ENCODE measurements around the gene B4GALT7. TPM values are rescaled to one million over a fixed set of nuclear protein-coding genes. Genes with fewer than 3 reads are reported as not detected.
A peak's percentile ranks its signal among the peaks of the same experiment; 100 is the strongest.

Gene B4GALT7, protein sequence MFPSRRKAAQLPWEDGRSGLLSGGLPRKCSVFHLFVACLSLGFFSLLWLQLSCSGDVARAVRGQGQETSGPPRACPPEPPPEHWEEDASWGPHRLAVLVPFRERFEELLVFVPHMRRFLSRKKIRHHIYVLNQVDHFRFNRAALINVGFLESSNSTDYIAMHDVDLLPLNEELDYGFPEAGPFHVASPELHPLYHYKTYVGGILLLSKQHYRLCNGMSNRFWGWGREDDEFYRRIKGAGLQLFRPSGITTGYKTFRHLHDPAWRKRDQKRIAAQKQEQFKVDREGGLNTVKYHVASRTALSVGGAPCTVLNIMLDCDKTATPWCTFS
- total RNA-seq: 12.0 TPM

DNA sequence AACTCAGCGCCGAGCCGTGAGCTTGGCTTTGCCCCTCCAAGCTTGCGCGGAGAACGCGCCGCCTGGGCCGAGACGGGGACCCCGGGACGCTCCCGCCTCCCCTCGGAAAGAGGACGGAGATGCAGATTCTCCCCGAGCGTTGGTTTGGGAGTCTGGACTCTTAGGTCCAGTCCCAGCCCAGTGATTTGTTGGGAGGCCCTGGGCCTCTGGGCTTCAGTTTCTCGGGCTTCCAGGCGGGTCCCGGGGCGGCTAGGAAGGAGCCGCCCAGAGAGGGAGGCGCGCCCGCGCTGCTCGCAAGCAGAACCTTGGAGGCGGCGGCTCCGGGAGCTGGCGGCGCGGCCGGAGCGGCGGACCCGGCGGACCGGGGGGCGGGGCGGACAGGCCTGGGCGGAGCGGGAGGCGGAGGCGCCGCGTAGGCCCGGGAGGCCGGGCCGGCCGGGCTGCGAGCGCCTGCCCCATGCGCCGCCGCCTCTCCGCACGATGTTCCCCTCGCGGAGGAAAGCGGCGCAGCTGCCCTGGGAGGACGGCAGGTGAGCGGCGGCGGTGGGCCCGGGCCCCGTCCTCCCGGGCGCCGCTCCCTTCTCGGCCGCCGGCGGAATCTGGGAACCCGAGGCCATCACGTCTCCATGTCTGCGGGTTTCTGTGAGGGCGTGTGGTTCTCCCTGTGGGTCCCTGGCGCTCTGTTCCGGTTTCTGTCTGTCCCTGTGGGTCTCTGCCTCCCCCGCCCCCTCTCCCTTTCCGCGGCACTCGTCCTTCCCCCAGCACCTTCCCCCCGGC lies at the start of gene B4GALT7:
Gene B4GALT7, plus strand, starts transcription at position 402 of the 777 bp plus-strand sequence. Its CDS starts 79 bp downstream, at position 481.
- peaks cover 19% of the 10 kb centered on the region in 3 donors for H3K36me3 ChIP-seq (ENCODE audit: control insufficient read depth in 3 of 3, insufficient read depth in 3 of 3, low read length in 3 of 3)
- no peaks in the 10 kb centered on the region for H3K9me3 ChIP-seq (ENCODE audit: control insufficient read depth in 3 of 3, low read length in 3 of 3)
- peak within 1 kb of the TSS; percentile 79 for H3K27ac ChIP-seq (ENCODE audit: low read depth, low read length)
- peaks cover 10 to 22% (median 20%) of the 10 kb centered on the region in 3 donors for H3K4me1 ChIP-seq (ENCODE audit: control insufficient read depth in 3 of 3, insufficient read depth in 3 of 3, low read length in 3 of 3)
- peak within 1 kb of the TSS; percentile 74 to 95 (median 93) for H3K4me3 ChIP-seq (ENCODE audit: low read length in 3 of 3)
- peak within 1 kb of the TSS; percentile 77 to 97 (median 93) for H3K9ac ChIP-seq (ENCODE audit: low read depth in 1 of 3, low read length in 3 of 3)
- no peaks in the 10 kb centered on the region for H3K27me3 ChIP-seq (ENCODE audit: control insufficient read depth in 3 of 3, insufficient read depth in 3 of 3, low read length in 3 of 3)

DNA sequence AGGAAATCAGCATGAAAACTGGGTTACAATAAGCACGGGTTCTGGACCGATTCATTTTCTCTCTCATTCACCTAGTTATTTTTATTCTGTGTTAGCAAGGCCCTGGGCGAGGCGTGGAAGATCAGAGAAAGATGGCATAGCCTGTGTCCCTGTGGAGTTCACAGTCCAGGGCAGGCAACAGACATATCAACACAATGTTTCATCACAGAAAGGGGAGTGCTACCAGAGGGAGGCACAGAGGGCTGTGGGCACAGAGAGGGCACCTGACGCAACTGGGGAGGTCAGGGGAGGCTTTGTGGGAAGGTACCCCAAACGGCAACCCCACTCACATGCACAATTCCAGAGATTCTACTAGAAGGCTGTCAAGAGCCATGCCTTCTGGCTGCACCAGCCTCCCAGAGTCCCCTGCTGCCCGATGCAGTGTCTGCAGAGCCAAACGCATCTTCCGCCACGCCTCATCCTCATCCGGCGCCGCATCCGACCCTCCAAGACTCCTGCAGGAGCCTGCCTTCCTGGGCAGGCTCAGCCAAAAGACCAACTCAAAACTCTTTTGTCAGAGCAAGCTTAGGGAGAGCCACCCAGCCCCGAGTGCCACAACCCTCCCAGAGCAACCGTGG lies 47.0 kb upstream of the B4GALT7 start:
- H3K9me3 ChIP-seq (ENCODE audit: control insufficient read depth in 3 of 3, low read length in 3 of 3): no peaks in the 10 kb centered on the region
- peaks cover 5 to 10% (median 9%) of the 10 kb centered on the region in 3 donors for H3K36me3 ChIP-seq (ENCODE audit: control insufficient read depth in 3 of 3, insufficient read depth in 3 of 3, low read length in 3 of 3)
- H3K27ac ChIP-seq (ENCODE audit: low read depth, low read length): peak overlapping the region; percentile 65
- peak overlapping the region; percentile 79 to 87 (median 82) for H3K9ac ChIP-seq (ENCODE audit: low read depth in 1 of 3, low read length in 3 of 3)
- H3K4me3 ChIP-seq (ENCODE audit: low read length in 3 of 3): peak overlapping the region; percentile 79 to 86 (median 80)
- no peaks in the 10 kb centered on the region for H3K27me3 ChIP-seq (ENCODE audit: control insufficient read depth in 3 of 3, insufficient read depth in 3 of 3, low read length in 3 of 3)
- peaks cover 52 to 70% (median 61%) of the 10 kb centered on the region in 3 donors for H3K4me1 ChIP-seq (ENCODE audit: control insufficient read depth in 3 of 3, insufficient read depth in 3 of 3, low read length in 3 of 3)

DNA sequence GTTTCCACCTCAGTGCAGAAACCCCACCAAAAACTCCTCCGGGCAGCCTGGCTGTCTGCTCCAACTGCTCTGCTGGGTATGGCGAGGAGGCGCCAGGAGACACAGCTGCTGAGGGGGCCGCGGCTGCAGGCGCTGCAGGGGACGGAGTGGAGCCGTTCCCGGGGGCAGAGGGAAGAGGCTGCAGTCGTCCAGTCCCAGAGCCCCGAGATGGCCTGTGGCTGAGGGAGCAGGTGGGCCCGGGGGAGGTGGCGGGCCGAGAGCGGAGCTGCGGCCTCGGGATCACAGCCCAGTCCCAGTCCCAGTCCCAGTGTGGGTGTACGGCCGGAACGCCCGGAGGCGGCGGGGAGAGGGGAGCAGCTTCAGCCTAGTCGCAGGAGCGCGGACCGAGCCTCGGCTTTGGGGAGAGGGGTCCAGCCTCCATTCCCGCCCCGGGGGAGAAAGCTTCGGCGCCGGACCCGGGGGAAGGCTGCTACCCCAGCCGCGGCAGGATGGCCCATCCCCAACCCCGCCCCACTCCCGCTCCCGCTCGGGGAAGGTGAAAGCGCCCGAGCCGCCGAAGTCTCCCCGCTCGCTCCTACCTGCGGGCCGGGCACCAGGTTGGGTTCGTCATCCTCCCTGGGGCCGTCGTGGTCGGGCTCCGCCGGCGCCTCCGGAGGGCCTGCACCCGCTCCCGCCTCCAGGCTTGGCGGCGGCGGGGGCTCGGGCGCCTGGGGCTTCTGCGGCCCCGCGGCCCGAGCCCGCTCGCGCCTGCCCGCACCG lies 46.1 kb upstream of the B4GALT7 start:
- H3K36me3 ChIP-seq (ENCODE audit: control insufficient read depth in 3 of 3, insufficient read depth in 3 of 3, low read length in 3 of 3): peaks cover 5 to 10% (median 9%) of the 10 kb centered on the region in 3 donors
- H3K27me3 ChIP-seq (ENCODE audit: control insufficient read depth in 3 of 3, insufficient read depth in 3 of 3, low read length in 3 of 3): no peaks in the 10 kb centered on the region
- peaks cover 43 to 64% (median 52%) of the 10 kb centered on the region in 3 donors for H3K4me1 ChIP-seq (ENCODE audit: control insufficient read depth in 3 of 3, insufficient read depth in 3 of 3, low read length in 3 of 3)
- peak overlapping the region; percentile 79 to 86 (median 80) for H3K4me3 ChIP-seq (ENCODE audit: low read length in 3 of 3)
- H3K9me3 ChIP-seq (ENCODE audit: control insufficient read depth in 3 of 3, low read length in 3 of 3): no peaks in the 10 kb centered on the region
- peak overlapping the region; percentile 79 to 87 (median 82) for H3K9ac ChIP-seq (ENCODE audit: low read depth in 1 of 3, low read length in 3 of 3)
- peak overlapping the region; percentile 65 for H3K27ac ChIP-seq (ENCODE audit: low read depth, low read length)

DNA sequence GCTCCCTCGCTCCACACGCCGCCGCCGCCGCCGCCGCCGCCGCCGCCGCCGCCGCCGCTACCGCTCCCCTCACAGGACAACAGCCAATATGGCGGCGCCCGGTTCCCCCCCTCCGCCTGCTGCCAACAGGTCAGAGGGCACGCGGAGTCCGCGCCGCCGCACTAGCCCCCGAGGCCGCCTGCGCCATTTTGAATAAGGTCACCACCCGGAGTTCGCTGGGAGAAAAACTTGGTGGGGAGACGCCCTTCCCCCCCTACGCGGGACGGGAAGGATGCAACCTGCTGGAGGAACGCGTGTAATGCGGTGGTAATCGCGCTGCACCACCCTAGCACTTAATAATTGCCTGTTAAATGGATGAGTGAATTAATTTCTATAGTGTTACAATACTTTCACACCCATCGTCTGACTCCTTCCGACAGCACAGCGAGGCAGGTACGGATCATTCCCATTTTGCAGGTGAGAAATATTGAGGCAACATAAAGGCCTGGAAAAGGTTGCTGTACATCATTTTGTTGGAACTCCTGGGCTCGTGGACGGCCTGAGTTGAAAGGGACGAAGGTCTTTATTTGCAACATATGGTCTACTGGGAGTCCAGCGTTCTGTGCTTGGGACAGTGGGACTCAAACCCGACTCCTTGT lies 45.3 kb upstream of the B4GALT7 start, which contains the start of gene FAM193B:
Gene FAM193B, minus strand, starts transcription at position 90 of the 638 bp plus-strand sequence. CDS start 105 bp downstream, outside the sequence.
- Histone ChIP-seq H3K9me3 (ENCODE audit: control insufficient read depth in 3 of 3, low read length in 3 of 3) (no peaks in the 10 kb centered on the region), H3K27ac (ENCODE audit: low read depth, low read length) (peak within 1 kb of the TSS; percentile 65), H3K4me1 (ENCODE audit: control insufficient read depth in 3 of 3, insufficient read depth in 3 of 3, low read length in 3 of 3) (peaks cover 39 to 59% (median 48%) of the 10 kb centered on the region in 3 donors), H3K4me3 (ENCODE audit: low read length in 3 of 3) (peak within 1 kb of the TSS; percentile 87 to 96 (median 89)), H3K27me3 (ENCODE audit: control insufficient read depth in 3 of 3, insufficient read depth in 3 of 3, low read length in 3 of 3) (no peaks in the 10 kb centered on the region), H3K36me3 (ENCODE audit: control insufficient read depth in 3 of 3, insufficient read depth in 3 of 3, low read length in 3 of 3) (peaks cover 5 to 10% (median 9%) of the 10 kb centered on the region in 3 donors), H3K9ac (ENCODE audit: low read depth in 1 of 3, low read length in 3 of 3) (peak within 1 kb of the TSS; percentile 79 to 87 (median 82))

DNA sequence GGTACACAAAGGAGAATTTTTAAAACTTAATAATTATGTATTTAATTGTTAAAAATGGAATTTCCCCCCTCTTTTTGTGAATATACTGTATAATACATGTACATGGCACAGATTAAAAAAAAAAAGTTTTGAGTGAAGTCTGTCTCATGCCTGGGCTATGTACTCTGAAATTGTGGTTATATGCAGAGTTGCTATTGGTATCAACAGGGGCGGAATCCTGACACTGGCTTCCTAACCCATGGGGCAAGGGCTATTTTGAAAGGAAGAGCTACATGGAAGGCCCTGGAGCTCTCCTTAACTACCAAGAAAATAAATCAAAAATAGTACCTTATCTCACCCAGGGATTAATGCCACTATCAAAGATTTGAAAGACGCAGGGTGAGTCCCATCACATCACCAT lies 44.7 kb upstream of the B4GALT7 start:
- Histone ChIP-seq H3K27me3 (ENCODE audit: control insufficient read depth in 3 of 3, insufficient read depth in 3 of 3, low read length in 3 of 3) (no peaks in the 10 kb centered on the region), H3K27ac (ENCODE audit: low read depth, low read length) (peak overlapping the region; percentile 64), H3K9me3 (ENCODE audit: control insufficient read depth in 3 of 3, low read length in 3 of 3) (no peaks in the 10 kb centered on the region), H3K4me3 (ENCODE audit: low read length in 3 of 3) (peak overlapping the region; percentile 87 to 96 (median 89)), H3K36me3 (ENCODE audit: control insufficient read depth in 3 of 3, insufficient read depth in 3 of 3, low read length in 3 of 3) (peaks cover 5 to 10% (median 9%) of the 10 kb centered on the region in 3 donors), H3K9ac (ENCODE audit: low read depth in 1 of 3, low read length in 3 of 3) (peak overlapping the region in 2 of 3 donors; percentile 61 to 79), H3K4me1 (ENCODE audit: control insufficient read depth in 3 of 3, insufficient read depth in 3 of 3, low read length in 3 of 3) (peaks cover 38 to 56% (median 45%) of the 10 kb centered on the region in 3 donors)

DNA sequence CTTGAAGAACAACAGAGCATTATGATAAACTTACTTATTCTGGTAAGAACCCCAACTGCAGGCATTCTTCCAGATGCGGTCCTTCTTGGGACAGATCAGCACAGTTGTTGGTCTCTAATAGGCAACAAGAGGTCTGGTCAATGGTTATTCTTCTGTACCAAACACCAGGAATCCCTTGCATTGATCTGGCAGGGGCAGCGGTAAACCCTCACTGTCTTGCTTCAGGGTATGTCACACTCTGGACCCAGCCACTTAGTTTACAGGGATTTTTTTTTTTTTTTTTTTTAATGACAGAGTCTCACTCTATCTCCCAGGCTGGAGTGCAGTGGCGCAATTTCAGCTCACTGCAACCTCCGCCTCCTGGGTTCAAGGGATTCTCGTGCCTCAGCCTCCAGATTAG lies 44.3 kb upstream of the B4GALT7 start:
- Histone ChIP-seq H3K27ac (ENCODE audit: low read depth, low read length) (peak overlapping the region; percentile 64), H3K4me3 (ENCODE audit: low read length in 3 of 3) (no peak overlapping the region), H3K36me3 (ENCODE audit: control insufficient read depth in 3 of 3, insufficient read depth in 3 of 3, low read length in 3 of 3) (peaks cover 5 to 10% (median 9%) of the 10 kb centered on the region in 3 donors), H3K9ac (ENCODE audit: low read depth in 1 of 3, low read length in 3 of 3) (peak overlapping the region in 2 of 3 donors; percentile 5 to 61), H3K4me1 (ENCODE audit: control insufficient read depth in 3 of 3, insufficient read depth in 3 of 3, low read length in 3 of 3) (peaks cover 38 to 51% (median 41%) of the 10 kb centered on the region in 3 donors), H3K9me3 (ENCODE audit: control insufficient read depth in 3 of 3, low read length in 3 of 3) (no peaks in the 10 kb centered on the region), H3K27me3 (ENCODE audit: control insufficient read depth in 3 of 3, insufficient read depth in 3 of 3, low read length in 3 of 3) (no peaks in the 10 kb centered on the region)

DNA sequence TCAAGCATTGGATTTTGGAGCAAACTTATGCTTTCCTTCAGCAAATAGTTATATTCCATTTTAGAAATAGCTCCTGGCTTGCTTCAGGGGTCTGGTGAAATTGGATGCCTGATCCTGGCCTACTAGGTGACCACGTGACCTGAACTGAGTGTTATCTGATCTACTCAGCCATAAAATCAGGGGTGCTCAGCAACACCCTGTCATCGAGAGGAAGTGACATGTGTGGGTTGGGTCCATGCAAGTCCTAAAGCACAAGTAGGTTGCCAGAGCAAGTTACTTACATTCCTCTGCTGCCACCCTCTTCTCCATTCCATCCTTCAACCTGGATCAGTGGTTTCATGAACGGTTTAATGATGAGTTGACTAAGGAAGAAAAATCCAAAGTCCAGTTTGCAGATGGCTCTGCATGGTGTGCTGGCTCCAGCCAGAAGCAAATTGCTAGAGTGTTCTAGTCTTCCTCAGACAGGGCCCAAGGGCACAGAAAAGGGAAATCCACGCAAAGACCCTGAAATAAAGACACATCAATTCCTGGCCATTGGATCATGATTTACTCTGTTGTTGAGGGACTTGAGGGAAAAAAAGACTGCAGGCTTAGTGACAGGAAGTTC lies 42.8 kb upstream of the B4GALT7 start:
- Histone ChIP-seq H3K9me3 (ENCODE audit: control insufficient read depth in 3 of 3, low read length in 3 of 3) (no peaks in the 10 kb centered on the region), H3K36me3 (ENCODE audit: control insufficient read depth in 3 of 3, insufficient read depth in 3 of 3, low read length in 3 of 3) (peaks cover 3 to 10% (median 7%) of the 10 kb centered on the region in 3 donors), H3K9ac (ENCODE audit: low read depth in 1 of 3, low read length in 3 of 3) (no peak overlapping the region), H3K27me3 (ENCODE audit: control insufficient read depth in 3 of 3, insufficient read depth in 3 of 3, low read length in 3 of 3) (no peaks in the 10 kb centered on the region), H3K4me3 (ENCODE audit: low read length in 3 of 3) (peak overlapping the region in 1 of 3 donors; percentile 24), H3K27ac (ENCODE audit: low read depth, low read length) (peak overlapping the region; percentile 70), H3K4me1 (ENCODE audit: control insufficient read depth in 3 of 3, insufficient read depth in 3 of 3, low read length in 3 of 3) (peaks cover 36 to 44% (median 38%) of the 10 kb centered on the region in 3 donors)

DNA sequence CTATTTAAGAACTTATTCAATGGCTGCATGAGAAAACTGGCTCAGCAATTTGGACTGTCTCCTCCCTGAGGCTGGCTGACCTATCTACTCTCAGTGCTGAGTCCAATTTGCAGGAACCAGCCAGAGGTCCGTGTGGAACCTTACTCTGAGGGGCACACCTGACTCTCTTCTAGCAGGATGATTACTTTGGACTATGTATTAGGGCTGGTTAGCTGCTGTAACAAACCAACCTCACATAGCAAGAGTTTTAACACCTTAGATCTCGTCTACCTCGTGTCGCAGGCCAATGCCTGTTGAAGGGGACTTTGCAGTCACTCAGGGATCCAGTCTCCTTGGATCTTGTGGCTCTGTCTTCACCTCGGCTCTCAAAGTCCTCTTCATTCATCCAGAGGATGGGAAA lies 42.1 kb upstream of the B4GALT7 start:
- Histone ChIP-seq H3K4me1 (ENCODE audit: control insufficient read depth in 3 of 3, insufficient read depth in 3 of 3, low read length in 3 of 3) (peaks cover 29 to 37% (median 32%) of the 10 kb centered on the region in 3 donors), H3K36me3 (ENCODE audit: control insufficient read depth in 3 of 3, insufficient read depth in 3 of 3, low read length in 3 of 3) (peaks cover 3% of the 10 kb centered on the region in 3 donors), H3K27me3 (ENCODE audit: control insufficient read depth in 3 of 3, insufficient read depth in 3 of 3, low read length in 3 of 3) (no peaks in the 10 kb centered on the region), H3K27ac (ENCODE audit: low read depth, low read length) (peak overlapping the region; percentile 70), H3K4me3 (ENCODE audit: low read length in 3 of 3) (no peak overlapping the region), H3K9me3 (ENCODE audit: control insufficient read depth in 3 of 3, low read length in 3 of 3) (no peaks in the 10 kb centered on the region), H3K9ac (ENCODE audit: low read depth in 1 of 3, low read length in 3 of 3) (no peak overlapping the region)
